Epithelial cell of proximal tubule (primary cell): ENCODE results near the gene SYT9. TPM values are rescaled to one million over a fixed set of nuclear protein-coding genes. Genes with fewer than 3 reads are reported as not detected.

ENCODE experiments used
- DNase-seq: peaks from one replicate; pipeline ENCODE4 v3.0.0-alpha.2; 2011; ENCODE audit warnings: low read depth
- H3K4me3 ChIP-seq: 2 replicates; pipeline ENCODE4 v1.5.1; 2011; ENCODE audit warnings: low read depth, mild to moderate bottlenecking, low read length
- CTCF ChIP-seq: conservative IDR thresholded peaks from 2 replicates; pipeline ENCODE4 v1.5.1; 2012; ENCODE audit warnings: low read depth, mild to moderate bottlenecking, low read length
- total RNA-seq: library from RNA; depleted of rRNA; stranded (reverse); fragments of >200 nt; gene quantifications from 2 replicates; pipeline ENCODE4 v1.2.3, GENCODE V29; 2015

SYT9 gene
- total RNA-seq, 1 donor from 2014 or later: 0.46 TPM

DNA sequence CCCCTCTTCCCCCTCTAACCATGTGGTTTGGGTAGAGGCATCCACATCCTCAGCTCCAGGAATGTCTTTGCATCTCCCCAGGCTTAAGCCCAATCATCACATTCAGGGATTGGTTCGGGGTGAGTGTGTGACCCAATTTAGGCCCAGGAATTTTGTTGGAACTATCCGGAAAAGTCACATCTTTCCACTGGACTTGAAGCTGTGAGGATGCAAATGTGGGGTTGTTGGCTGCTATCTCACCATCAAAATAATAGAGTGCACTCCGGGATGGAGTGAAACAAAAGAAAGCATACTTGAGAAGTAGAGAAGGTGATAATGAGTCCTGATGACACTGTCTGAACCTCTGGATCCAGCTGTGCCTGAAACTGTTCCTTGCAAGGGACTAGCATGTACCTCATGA, 199.8 kb downstream of the SYT9 start:
- no peak for TF ChIP-seq CTCF
- no peak for DNase-seq

GRCh38 chr11:7451952-7452494, 200.3 kb downstream of the SYT9 start:
- no peak for DNase-seq
- no peak for TF ChIP-seq CTCF
- H3K4me3 ChIP-seq: no peak overlapping the region

More for the DNA sequence above, 199.8 kb downstream of the SYT9 start:
- no peak overlapping the region for H3K4me3 ChIP-seq

DNA sequence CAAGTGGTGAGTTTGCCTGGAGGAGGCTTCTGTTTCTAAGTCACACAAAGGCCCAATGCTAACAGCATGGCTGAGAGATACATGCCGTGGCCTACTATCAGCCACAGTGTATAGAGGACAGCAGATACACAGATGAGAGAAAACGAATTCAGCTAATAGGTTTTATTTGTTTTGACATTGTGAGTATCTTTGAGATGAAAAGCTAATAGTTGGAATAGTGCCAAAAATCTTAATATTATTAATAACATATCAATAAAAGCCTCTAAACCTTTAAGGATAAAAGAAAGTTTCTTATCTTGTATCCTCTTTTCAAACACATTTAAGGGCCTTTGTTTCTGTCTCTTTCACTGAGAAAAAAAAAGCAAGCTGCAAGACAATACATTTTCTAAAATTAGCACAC, 203.2 kb downstream of the SYT9 start:
- DNase-seq: no peak
- no peak overlapping the region for H3K4me3 ChIP-seq
- no peak for TF ChIP-seq CTCF

DNA sequence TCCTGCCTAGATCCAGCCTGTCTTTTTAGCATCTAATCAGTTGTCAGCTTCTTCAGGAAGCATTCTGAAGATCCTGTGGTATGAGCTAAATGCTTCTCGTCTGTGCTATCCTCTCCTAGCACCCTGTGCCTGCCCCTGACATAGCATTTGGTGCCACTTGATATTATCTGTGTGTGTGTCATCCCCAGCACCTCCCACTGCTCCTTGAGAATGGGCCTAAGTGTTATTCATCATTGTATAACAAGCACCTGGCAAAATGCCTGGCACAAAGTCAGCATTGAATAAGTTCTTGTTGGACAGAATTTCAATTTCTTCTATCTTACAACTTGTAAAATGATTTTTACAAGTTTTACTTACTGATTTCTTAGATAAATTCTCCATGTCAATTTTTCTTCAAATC, 205.5 kb downstream of the SYT9 start:
- DNase-seq: no peak
- no peak for TF ChIP-seq CTCF
- no peak overlapping the region for H3K4me3 ChIP-seq

- no peak for DNase-seq
- TF ChIP-seq CTCF: no peak
Observed at GRCh38 chr11:7462706-7463105, 211.0 kb downstream of the SYT9 start.

DNA sequence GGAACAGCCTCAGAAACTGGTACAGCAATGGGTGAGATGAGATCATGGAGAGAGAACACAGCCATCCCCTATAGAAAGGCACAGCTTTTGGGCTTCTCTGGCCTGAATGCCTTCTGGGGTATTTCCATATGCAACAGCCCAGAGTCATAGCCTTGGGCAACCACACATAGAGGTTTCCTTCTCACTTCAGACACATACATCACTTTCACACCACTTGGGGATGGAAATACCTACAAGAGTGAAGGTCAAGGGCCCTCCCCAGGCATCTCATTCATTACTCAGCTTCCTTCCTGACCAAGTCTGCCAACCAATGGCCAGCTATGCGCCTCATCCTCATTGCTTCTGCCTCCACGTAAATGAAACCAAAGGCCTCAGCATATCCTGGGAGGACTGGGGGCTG, 215.9 kb downstream of the SYT9 start:
- no peak for TF ChIP-seq CTCF
- no peak for DNase-seq
- no peak overlapping the region for H3K4me3 ChIP-seq

More at GRCh38 chr11:7462706-7463105, 211.0 kb downstream of the SYT9 start:
- H3K4me3 ChIP-seq: no peak overlapping the region

- no peak for DNase-seq
- H3K4me3 ChIP-seq: no peak overlapping the region
- no peak for TF ChIP-seq CTCF
Observed at GRCh38 chr11:7469351-7469865, 217.7 kb downstream of the SYT9 start.
